RPMI8226 (cell line): Measurements from ENCODE around the gene CACNG8.
"Not testable (repeated sequence)": the region's sequence is repeated elsewhere in the genome, so short reads cannot be mapped to it uniquely, and the experiment has no call there.

Experiments
- DNase-seq: peaks from one replicate; pipeline ENCODE4 v3.0.0-alpha.2; 2015

Gene CACNG8

DNA sequence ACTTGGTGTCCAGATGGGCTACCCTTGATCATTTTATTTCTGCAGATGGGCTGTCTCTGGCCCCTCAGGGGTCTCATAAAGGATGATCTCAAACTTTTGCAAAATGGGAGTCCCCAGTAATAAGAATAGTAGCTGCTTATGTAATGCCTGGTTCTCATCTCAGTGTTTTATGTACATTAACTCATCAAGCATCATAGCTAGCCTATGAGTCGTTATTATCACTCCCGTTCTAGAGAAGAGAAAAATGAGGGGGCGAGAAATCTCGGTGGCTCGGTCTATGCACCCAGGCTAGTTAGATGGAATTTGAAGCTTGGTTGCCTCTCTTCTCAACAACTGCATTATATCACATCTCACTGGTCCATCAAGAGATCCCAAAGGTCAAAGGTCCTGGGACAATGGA is 32.1 kb downstream of the CACNG8 start:
- DNase-seq: no peak

DNA sequence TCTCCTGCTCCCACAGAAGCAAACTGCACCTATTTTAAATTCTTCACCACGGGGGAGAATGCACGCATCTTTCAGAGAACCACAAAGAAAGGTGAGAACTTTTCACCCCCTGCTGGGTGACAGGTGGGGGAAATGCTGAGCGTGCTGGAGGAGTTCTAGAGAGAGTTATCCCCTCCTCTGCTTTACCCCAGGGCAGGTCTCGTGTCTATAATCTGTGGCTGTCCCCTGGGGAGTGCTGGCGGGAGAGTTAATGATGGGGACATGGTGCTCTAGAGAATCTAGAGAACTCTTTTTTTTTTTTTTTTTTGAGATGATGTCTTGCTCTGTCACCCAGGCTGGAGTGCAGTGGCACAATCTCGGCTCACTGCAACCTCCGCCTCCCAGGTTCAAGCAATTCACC is 35.5 kb downstream of the CACNG8 start:
- DNase-seq: peak; percentile 28

DNA sequence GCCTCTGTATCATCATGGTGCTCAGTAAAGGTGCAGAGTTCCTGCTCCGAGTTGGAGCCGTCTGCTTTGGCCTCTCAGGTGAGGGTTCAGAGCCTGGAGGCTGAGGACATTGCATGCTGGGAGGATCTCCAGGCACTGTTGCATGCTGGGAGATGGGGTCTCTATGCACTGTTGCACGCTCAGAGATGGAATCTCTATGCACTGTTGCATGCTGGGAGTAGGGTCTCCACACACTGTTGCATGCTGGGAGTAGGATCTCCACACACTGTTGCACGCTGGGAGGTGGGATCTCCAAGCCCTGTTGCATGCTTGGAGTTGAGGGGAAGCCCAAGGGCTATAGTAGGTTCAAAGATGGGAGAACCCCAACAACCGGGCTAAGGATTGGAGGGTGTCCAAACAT is 37.0 kb downstream of the CACNG8 start:
- DNase-seq: no peak

DNA sequence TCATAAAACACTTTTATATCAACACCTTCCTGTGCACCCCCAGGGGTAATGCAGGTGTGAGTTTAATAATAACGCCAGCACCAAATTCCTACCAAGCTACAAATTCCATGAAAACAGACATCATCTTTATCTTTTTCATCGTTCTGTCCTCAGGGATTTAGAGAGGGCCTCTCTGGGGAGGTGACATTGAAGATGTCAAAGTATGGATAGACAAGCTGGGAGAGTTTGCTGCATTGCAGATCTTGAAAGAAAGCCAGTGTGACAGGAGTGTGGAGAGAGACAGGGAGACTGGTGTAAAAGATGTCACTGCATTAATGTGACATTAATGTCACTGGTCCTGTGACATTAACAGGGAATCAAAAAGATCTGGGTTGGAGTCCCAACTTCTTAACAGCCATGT is 38.8 kb downstream of the CACNG8 start:
- DNase-seq: no peak

DNA sequence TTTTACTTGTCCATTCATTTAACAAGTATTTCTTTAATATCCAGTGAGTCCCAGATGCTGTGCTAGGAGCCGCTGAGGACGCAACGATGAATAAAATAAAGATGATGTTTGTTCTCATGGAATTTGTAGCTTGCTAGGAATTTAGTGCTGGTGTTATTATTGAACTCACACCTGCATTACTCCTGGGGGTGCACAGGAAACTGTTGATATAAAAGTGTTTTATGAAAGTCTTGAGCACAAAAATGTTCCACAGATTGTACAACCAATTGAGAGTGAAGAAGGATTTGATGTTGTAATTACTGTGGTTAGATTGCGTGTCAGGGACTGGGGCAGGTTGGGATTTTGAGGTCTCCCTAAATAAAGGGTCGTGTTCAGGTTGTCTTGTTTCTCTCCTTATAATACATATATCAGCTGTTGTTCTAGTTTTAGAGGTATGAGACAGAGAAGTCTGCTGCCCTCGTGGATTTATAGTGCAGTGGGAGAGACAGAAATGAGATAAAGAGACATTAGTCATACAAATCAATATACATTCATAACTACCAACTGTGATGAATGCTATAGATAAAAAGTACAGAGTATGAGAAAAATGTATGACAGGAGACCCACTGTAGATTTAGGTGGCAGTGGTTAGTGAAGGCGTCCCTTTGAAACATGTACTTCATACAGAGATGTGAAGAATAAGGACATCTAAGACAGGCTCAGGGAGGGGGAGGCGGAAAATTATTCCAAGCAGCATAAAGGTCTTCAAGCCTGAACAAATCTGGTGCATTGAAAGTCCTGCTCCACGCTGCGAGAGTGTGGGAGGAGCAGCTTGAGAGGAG is 40.0 kb downstream of the CACNG8 start:
- DNase-seq: no peak

DNA sequence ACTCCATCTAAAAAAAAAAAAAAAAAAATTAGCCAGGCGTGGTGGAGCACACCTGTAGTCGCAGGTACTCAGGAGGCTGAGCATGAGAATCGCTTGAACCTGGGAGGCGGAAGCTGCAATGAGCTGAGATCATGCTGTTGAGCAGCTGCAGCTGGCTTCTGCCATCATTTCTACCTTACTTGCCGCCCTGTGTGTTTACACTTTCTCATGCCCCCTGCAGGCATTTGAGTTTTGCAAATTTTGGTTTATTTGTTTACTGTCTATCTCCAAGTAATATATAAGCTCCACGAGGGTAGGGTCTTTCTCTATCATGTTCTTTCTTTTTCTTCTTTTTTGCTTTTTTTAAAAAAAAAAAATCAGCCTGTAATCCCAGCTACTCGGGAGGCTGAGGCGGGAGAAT is 46.7 kb downstream of the CACNG8 start:
- DNase-seq: no peak

DNA sequence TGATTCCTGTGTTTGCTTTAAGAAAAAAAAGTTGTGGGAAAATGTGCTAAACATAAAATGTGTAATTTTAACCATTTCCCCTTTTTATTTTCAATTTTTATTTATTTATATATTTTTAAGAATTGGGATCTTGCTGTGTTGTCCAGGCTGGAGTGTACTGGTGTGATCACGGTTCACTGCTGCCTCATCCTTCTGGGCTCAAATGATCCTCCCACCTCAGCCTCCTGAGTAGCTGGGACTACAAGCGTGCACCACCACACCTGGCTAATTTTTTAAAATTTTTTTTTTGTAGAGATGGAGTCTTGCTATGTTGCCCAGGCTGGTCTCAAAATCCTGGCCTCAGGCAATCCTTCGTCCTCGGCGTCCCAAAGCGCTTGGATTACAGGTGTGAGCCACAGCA is 47.7 kb downstream of the CACNG8 start:
- no peak for DNase-seq

DNA sequence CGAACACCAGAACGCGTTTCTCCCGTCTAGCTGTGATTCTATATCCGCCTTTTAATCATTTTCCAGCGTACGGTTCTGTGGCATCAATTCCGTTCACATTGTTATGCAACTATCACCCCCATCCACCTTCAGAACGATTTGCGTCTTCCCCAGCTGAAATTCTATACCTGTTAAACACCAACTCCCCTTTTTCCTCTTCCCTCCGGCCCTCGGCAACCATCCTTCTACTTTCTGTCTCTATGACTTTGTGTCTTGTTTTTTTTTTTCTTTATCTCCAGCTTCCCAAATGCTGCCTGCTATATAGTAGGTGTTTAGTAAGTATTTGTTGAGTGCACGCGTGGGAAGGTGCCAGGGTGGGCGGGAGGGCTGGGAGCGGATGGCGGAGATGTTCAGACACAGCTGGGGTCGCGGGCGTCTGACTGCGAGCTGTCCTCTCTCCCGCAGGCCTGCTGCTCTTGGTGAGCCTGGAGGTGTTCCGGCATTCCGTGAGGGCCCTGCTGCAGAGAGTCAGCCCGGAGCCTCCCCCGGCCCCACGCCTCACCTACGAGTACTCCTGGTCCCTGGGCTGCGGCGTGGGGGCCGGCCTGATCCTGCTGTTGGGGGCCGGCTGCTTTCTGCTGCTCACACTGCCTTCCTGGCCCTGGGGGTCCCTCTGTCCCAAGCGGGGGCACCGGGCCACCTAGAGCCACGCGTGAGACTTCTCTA is 48.9 kb downstream of the CACNG8 start:
- DNase-seq: no peak

DNA sequence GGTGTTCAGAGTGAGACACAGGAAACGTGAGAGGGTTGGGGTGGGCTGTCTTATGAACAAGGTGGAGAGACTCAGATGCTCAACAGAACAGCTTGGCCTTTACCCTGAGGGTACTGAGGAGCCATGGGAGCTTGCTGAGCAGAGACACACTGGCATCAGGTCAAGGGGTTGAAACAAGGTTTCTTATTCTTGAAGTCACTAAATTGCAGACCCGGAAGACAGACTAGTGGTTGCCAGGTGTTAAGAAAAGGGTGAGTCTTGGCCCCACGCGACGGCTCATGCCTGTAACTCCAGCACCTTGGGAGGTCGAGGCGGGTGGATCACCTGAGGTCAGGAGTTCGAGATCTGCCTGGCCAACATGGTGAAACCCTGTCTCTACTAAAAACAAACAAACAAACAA is 51.1 kb downstream of the CACNG8 start:
- DNase-seq: peak; percentile 63

DNA sequence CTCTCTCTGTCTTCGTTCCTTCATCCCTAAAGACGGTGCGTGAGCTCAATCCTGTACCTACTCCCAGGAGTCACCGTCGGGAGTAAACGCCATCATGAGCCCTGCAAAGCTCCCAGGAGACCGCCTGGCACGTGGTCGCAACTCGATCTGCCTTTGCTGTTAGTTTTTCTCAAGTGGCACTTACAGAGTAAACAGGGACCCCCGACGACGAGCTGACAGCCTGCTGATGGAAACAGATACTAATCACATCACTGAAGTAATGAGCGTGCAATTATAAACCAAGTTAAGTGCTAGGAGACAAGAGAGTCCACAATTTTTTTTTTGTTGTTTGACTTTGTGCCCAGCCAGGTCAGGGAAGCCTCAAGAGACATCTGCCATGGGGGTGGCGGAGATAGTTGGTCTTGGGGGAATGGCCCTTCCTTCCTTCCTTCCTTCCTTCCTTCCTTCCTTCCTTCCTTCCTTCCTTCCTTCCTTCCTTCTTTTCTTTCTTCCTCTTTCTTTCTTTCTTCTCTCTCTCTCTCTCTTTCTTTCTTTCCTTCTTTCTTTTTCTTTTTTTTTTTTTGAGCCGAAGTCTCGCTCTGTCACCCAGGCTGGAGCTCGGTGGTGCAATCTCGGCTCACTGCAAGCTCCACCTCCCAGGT is 52.3 kb downstream of the CACNG8 start:
- peak; percentile 52 for DNase-seq

DNA sequence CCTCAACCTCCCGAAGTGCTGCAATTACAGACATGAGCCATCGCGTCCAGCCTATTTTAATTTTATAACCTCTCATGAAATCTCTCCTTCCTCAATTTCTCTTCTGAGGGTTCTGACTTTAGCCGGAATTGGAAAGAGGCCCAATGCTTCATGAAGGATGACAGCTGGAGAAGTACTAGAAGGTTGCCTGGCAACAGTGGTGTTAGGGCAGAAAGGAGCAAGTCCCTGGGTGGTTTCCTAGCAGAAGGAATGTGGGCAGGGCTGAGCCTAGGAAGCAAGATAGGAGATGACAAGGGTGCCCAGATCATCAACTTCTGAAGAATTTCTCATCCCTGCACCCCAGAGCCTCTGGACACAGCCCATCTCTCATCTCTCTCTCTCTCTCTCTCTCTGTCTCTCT is 54.5 kb downstream of the CACNG8 start:
- DNase-seq: peak; percentile 69

DNA sequence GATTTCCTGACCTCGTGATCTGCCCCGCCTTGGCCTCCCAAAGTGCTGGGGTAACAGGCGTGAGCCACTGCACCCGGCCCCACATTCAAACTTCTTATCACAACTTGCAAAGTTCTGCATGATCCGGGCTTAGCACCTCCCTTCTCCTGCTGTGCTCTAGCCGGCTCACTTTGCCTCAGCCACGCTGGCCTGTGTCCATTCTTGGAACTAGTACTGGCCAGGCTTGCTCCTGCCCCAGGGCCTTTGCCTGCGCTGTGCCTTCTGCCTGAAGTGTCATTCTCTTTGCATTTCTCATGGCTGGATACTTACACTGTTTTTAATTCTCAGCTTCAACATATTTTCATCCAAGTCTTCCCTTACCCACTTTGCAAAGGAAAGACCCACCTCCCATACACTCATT is 58.6 kb downstream of the CACNG8 start:
- DNase-seq: no peak

DNA sequence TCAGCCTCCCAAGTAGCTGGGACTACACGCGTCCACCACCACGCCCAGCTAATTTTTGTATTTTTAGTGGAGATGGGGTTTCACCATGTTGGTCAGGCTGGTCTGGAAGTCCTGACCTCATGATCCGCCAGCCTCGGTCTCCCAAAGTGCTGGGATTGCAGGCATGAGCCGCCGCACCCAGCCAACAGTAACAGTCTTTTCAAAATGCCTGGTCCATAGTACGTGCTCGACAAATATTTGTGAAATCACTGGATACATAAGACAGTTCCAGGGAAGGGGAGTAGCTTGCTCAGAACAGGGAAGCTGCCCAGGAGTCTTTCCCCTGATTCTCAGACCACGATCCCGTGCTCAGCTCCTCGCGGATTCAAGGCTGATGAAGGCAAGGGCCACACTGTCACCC is 59.2 kb downstream of the CACNG8 start:
- DNase-seq: no peak

DNA sequence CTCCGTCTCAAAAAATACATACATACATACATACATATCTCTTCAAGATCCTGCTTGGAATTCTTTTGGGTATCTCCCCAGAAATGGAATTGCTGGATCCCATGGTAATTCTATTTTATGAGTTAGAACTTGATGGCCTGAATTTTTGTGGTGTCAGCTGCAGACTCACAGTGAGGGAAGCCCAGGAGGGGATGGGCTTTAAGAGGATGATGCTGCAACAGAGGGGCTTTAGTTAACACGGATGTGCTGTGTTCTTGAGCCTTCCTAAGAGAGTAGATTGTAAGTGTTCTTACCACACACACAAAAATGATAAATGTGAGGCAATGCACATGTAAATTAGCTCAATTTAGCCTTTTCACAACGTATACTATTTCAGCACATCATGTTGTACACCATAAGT is 60.5 kb downstream of the CACNG8 start:
- no peak for DNase-seq

DNA sequence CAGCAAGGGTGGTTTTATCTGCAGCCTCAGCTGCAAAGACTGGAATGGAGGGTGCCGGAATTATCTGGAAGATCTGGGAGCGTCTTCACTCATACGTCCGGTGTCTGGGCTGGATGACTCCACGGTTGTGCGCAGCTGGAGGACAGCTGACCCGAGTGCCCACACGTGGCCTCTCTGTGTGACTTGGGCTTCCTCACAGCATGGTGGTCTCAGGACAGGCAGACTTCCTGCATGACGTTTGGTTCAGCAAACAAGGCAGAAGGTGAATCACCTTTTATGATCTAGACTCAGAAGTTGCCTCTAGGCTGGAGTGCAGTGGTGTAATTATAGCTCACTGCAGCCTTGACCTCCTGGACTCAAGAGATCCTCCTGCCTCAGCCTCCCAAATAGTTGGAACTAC is 61.9 kb downstream of the CACNG8 start:
- DNase-seq: no peak

DNA sequence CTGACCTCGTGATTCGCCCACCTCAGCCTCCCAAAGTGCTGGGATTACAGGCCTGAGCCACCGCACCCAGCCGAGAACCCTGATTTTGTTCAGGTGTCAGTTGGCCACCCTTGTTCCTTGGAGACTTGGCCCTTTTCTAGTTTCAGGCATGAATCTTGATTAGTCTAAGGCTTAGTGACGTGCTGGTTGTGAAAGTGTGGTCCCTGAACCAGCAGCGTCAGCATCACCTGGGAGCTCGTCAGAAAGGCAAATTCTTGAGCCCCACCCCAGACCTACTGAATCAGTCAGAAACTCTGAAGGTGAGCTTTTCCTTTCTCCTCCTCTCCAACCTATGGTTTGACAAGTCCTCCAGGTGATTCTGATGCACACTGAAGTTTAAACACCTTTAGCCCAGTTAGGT is 63.9 kb downstream of the CACNG8 start:
- peak; percentile 89 for DNase-seq

DNA sequence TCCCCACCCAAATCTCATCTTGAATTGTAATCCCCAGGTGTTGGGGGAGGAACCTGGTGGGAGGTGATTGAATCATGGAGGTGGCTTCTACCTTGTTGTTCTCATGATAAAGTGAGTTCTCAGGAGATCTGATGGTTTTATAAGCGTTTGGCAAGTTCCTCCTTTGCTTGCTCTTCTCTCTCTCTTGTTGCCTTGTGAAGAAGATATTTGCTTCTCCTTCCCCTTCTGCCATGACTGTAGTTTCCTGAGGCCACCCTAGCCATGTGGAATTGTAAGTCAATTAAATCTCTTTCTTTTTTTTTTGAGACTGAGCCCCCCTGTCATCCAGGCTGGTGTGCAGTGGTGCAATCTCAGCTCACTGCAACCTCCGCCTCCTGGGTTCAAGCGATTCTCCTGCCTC is 66.6 kb downstream of the CACNG8 start:
- no peak for DNase-seq

DNA sequence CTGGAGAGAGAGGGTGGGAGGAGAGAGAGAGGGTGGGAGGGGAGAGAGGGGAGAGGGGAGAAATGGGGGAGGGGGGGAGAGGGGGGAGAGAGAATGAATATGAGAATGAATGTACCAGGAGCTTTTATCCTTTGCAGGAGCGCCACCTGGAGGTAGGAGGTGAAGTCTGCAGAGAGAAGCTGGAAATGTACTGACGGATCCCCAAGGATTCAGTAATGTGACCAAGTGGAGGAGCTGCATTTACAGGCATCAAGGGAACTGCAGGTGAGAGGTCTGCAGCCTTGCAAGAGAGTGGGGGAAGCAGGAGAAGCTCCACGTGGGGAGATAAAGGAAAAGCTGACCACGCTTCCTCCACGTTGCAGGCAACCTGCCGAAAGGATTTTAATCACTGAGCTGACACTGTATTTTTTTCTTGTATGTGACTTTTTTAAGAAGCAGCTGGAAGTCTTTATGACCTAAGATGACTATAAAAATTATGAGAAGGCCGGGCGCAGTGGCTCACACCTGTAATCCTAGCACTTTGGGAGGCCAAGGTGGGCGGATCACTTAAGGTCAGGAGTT is 67.3 kb downstream of the CACNG8 start:
- DNase-seq: peak; percentile 80

DNA sequence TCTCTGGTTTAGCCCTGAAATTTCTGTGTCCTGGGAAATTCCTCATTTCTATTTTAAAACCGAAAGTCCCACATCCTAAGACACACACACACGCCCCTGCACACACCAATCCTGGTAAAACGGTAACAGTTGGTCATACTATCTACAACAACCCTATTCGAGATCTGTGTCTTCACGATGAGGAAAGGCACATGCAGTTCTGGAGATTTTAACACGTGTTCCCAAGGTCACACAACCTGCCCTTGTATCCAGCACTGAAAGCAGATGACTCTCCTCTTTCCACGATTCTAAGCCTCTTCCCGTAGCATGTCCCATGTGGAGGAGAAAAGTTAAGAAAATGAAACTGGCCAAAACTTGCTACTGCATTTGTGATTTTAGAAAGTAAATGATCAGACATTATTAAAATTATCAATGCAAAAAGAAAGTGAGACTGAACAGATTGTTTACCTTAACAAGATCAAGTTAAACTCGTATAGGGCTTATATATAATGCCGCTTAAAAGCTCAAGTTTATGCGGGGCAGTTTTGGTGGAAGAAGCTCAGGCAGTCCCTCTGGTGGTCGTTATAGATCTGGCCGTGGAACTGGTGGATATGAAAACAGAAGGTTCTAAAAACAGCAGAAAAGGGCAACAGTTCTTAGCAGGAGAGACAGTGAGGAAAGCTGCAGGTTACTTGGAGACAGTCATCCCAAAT is 68.3 kb downstream of the CACNG8 start:
- DNase-seq: peak; percentile 66

DNA sequence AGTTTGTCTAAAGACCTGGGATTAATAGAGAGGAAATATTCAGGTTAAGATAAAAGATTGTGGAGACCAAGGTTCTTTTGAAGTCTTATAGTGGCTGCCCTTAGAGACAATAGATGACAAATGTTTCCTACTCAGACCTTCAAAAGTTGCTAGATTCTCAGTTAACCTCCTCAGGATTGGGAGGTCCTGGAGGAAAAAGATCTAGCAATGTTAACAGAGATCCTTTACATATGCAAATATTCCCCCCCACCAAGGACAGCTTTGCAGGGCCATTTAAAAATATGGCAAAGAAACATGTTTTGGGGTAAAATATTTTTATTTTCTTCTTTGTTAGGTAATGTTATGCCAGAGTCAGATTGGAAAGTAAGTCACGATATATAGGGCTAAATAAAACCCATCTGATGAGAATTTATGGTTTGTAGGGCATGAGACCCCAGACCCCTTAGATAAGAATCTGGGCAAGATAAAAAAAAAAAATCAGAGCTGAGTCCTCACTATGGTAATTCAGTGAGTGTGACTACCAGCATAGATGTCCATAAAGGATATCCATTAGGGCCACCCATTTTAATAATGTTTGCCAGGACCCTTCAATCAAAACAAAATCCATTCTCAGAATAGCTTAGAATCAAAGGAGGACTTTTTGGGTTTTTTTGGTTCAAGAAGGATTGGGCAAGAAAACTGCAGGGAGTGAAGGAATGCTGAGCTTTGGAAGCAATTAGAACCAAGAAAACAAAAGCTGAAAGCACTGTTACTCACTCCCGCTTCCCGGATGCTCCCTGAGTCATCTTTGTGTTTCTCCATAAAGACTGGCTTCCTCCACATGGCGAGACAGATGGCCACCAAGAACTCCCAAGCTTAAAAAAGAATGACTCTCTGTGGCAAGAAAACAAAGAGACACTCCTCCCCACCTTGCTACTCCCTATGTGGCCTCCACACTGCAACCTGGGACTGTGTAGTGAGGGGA is 72.8 kb downstream of the CACNG8 start:
- no peak for DNase-seq

DNA sequence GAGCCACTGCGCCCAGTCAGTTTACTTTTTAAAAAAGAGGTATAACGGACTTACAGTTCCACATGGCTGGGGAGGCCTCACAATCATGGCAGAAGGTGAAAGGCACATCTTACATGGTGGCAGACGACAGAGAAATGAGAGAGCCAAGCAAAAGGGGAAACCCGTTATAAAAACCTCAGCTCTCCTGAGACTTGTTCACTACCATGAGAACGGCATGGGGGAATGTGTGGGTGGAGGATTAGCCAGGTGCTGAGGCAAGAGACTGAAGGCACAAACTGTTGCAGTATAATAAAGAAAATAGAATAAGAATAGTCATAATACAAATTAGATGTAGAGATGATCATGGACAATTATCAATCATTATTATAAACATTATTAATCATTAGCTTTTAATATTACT is 73.8 kb downstream of the CACNG8 start:
- not testable (repeated sequence) for DNase-seq
